ENCODE results near the gene PLEK2.

Gene PLEK2

GRCh38 chr14:67436006-67436866 lies 24.3 kb upstream of the PLEK2 start:
- no peak for TF ChIP-seq CTCF (IDR thresholded peaks at IDR 0.05; ENCODE audit: unreplicated experiment in 3 of 3)
- H3K9me3 Mint-ChIP-seq, result no peaks in the 10 kb centered on the region
- peaks cover 17% of the 10 kb centered on the region for H3K27me3 Mint-ChIP-seq (ENCODE audit: low read depth)
- H3K4me3 Mint-ChIP-seq, result no peak overlapping the region
- H3K27ac Mint-ChIP-seq, result no peak overlapping the region
- peaks cover 12% of the 10 kb centered on the region for H3K4me1 Mint-ChIP-seq
- no peaks in the 10 kb centered on the region for H3K36me3 Mint-ChIP-seq (ENCODE audit: low read depth)

- Mint-ChIP-seq H3K4me1 (peaks cover 12% of the 10 kb centered on the region), H3K9me3 (no peaks in the 10 kb centered on the region), H3K27ac (no peak overlapping the region), H3K27me3 (ENCODE audit: low read depth) (peaks cover 17% of the 10 kb centered on the region), H3K36me3 (ENCODE audit: low read depth) (no peaks in the 10 kb centered on the region), H3K4me3 (no peak overlapping the region)
- no peak for TF ChIP-seq CTCF (IDR thresholded peaks at IDR 0.05; ENCODE audit: unreplicated experiment in 3 of 3)
These were observed 23.6 kb upstream of the PLEK2 start for GRCh38 chr14:67435603-67436002.

- Mint-ChIP-seq H3K27me3 (ENCODE audit: low read depth) (peaks cover 9% of the 10 kb centered on the region), H3K4me1 (peaks cover 23% of the 10 kb centered on the region), H3K36me3 (ENCODE audit: low read depth) (no peaks in the 10 kb centered on the region), H3K27ac (peak overlapping the region in 1 of 3 experiments; percentile 11), H3K4me3 (no peak overlapping the region), H3K9me3 (no peaks in the 10 kb centered on the region)
- no peak for TF ChIP-seq CTCF (IDR thresholded peaks at IDR 0.05; ENCODE audit: unreplicated experiment in 3 of 3)
These were observed 20.1 kb upstream of the PLEK2 start for GRCh38 chr14:67432050-67432564.

- Mint-ChIP-seq H3K27me3 (ENCODE audit: low read depth) (peaks cover 17% of the 10 kb centered on the region), H3K4me3 (no peak overlapping the region), H3K9me3 (no peaks in the 10 kb centered on the region), H3K36me3 (ENCODE audit: low read depth) (no peaks in the 10 kb centered on the region), H3K27ac (no peak overlapping the region), H3K4me1 (peaks cover 33% of the 10 kb centered on the region)
- TF ChIP-seq CTCF (IDR thresholded peaks at IDR 0.05; ENCODE audit: unreplicated experiment in 3 of 3), result no peak
These were observed 17.7 kb upstream of the PLEK2 start for GRCh38 chr14:67429510-67430205.

GRCh38 chr14:67428501-67429031 lies 16.6 kb upstream of the PLEK2 start:
- no peak overlapping the region for H3K4me3 Mint-ChIP-seq

More at GRCh38 chr14:67428501-67429031, 16.6 kb upstream of the PLEK2 start:
- H3K36me3 Mint-ChIP-seq (ENCODE audit: low read depth), result no peaks in the 10 kb centered on the region
- peaks cover 33% of the 10 kb centered on the region for H3K4me1 Mint-ChIP-seq
- peaks cover 22% of the 10 kb centered on the region for H3K27me3 Mint-ChIP-seq (ENCODE audit: low read depth)
- no peak for TF ChIP-seq CTCF (IDR thresholded peaks at IDR 0.05; ENCODE audit: unreplicated experiment in 3 of 3)
- H3K9me3 Mint-ChIP-seq, result no peaks in the 10 kb centered on the region
- H3K27ac Mint-ChIP-seq, result no peak overlapping the region

Data from nephron (organoid).